Caco-2 (cell line): ENCODE results near the gene NUDT19. TPM values are rescaled to one million over a fixed set of nuclear protein-coding genes. Genes with fewer than 3 reads are reported as not detected.
"Not testable (repeated sequence)": the region's sequence is repeated elsewhere in the genome, so short reads cannot be mapped to it uniquely, and the experiment has no call there.

Experiments used
- BruUV-seq: library from RNA; stranded (reverse); fragments of 400-500 nt; replicated peaks from 2 replicates; lab custom pipeline; 2021; lab: Mats Ljungman, UMichigan
- CTCF ChIA-PET: fragments of 300-600 bp; sonication (Branson Sonifier 250); formaldehyde crosslinking; loops from one replicate; lab custom pipeline; 2022; ENCODE audit warnings: antibody characterized with exemption; lab: Charles Lee
- POLR2A ChIA-PET: fragments of 300-600 bp; sonication (Branson Sonifier 250); formaldehyde crosslinking; loops from one replicate; lab custom pipeline; 2022; ENCODE audit warnings: antibody characterized with exemption; lab: Charles Lee
- DNase-seq, 2 experiments: peaks; one replicate each; pipeline versions ENCODE4 v3.0.0 to v3.0.0-alpha.2; 2020 to 2022
- H3K27me3 ChIP-seq: replicated peaks from 2 replicates; pipeline ENCODE4 v1.6.0; 2011; ENCODE audit warnings: low read length; ENCODE audit not compliant: control insufficient read depth, insufficient read depth
- H3K36me3 ChIP-seq: 2 replicates; pipeline ENCODE4 v1.5.1; 2011; ENCODE audit warnings: low read length; ENCODE audit not compliant: control insufficient read depth, insufficient read depth
- H3K4me1 ChIP-seq: fragments of 250-450 bp; sonication (Bioruptor Pico); 2 replicates; pipeline ENCODE4 v1.5.1; 2020; ENCODE audit warnings: mild to moderate bottlenecking
- H3K4me3 ChIP-seq: 2 replicates; pipeline ENCODE4 v1.5.1; 2011; ENCODE audit warnings: low read depth, mild to moderate bottlenecking, control low read depth, low read length
- H3K9me3 ChIP-seq: fragments of 250-450 bp; sonication (Bioruptor Pico); 2 replicates; pipeline ENCODE4 v1.5.1; 2020; ENCODE audit warnings: mild to moderate bottlenecking, moderate library complexity
- H3K27ac Mint-ChIP-seq: one replicate; pipeline ENCODE4 v1.8.0; 2022; ENCODE audit warnings: mixed read lengths; ENCODE audit not compliant: unreplicated experiment
- H3K27me3 Mint-ChIP-seq: one replicate; pipeline ENCODE4 v1.8.0; 2022; ENCODE audit warnings: mixed read lengths; ENCODE audit not compliant: insufficient read depth, unreplicated experiment
- H3K36me3 Mint-ChIP-seq: one replicate; pipeline ENCODE4 v1.8.0; 2022; ENCODE audit warnings: mild to moderate bottlenecking, mixed read lengths; ENCODE audit not compliant: insufficient read depth, unreplicated experiment
- H3K4me1 Mint-ChIP-seq: one replicate; pipeline ENCODE4 v1.8.0; 2022; ENCODE audit warnings: low read depth, mixed read lengths; ENCODE audit not compliant: unreplicated experiment
- H3K4me3 Mint-ChIP-seq: one replicate; pipeline ENCODE4 v1.8.0; 2022; ENCODE audit warnings: mild to moderate bottlenecking, moderate library complexity, mixed read lengths; ENCODE audit not compliant: unreplicated experiment
- H3K9me3 Mint-ChIP-seq: one replicate; pipeline ENCODE4 v1.8.0; 2022; ENCODE audit warnings: mixed read lengths; ENCODE audit not compliant: unreplicated experiment
- CTCF ChIP-seq, 2 experiments: fragments of 200-600 bp in 1 of 2; IDR thresholded peaks; 1 replicate in 1 of 2; 2 replicates in 1 of 2; pipeline versions ENCODE4 v1.5.1 to v1.8.0; 2011 to 2022; ENCODE audit warnings: antibody characterized with exemption in 1 of 2, control low read depth in 1 of 2, inconsistent platforms in 1 of 2, low read depth in 1 of 2, low read length in 1 of 2, mild to moderate bottlenecking in 1 of 2, moderate library complexity in 1 of 2; ENCODE audit not compliant: insufficient read depth in 1 of 2, severe bottlenecking in 1 of 2, unreplicated experiment in 1 of 2
- intact Hi-C: fragments of 100-400 bp; cut with micrococcal nuclease; formaldehyde crosslinking; loops from one replicate; pipeline ENCODE4 v1.10.0; 2022; ENCODE audit not compliant: unreplicated experiment
- total RNA-seq: library from RNA; stranded (reverse); gene quantifications from 2 replicates; pipeline ENCODE4 v1.2.3, GENCODE V29; 2022

NUDT19 gene
- total RNA-seq, 1 experiment from 2014 or later, result 24.4 TPM

- no peak for DNase-seq
Observed at GRCh38 chr19:32743021-32743420, 51.4 kb downstream of the NUDT19 start.

GRCh38 chr19:32743447-32743846 lies 51.8 kb downstream of the NUDT19 start:
- no peak for DNase-seq
- Mint-ChIP-seq H3K9me3 (no peaks in the 10 kb centered on the region), H3K4me3 (no peak overlapping the region), H3K27ac (no peak overlapping the region), H3K4me1 (no peaks in the 10 kb centered on the region), H3K27me3 (no peaks in the 10 kb centered on the region), H3K36me3 (no peaks in the 10 kb centered on the region)
- no peaks in the 10 kb centered on the region for H3K27me3 ChIP-seq
- H3K9me3 ChIP-seq, result no peaks in the 10 kb centered on the region
- POLR2A ChIA-PET, result no interaction called here
- no peak for TF ChIP-seq CTCF (IDR thresholded peaks at IDR 0.05; ENCODE audit: insufficient read depth in 1 of 2, low read depth in 1 of 2, low read length in 1 of 2, severe bottlenecking in 1 of 2, unreplicated experiment in 1 of 2)
- no peaks in the 10 kb centered on the region for H3K4me1 ChIP-seq
- intact Hi-C loops, result no loop called here
- no TSS peak for BruUV-seq
- no peak overlapping the region for H3K4me3 ChIP-seq
- H3K36me3 ChIP-seq, result no peaks in the 10 kb centered on the region
- CTCF ChIA-PET, result no interaction called here

More at GRCh38 chr19:32743021-32743420, 51.4 kb downstream of the NUDT19 start:
- Histone ChIP-seq H3K36me3 (no peaks in the 10 kb centered on the region), H3K4me1 (no peaks in the 10 kb centered on the region), H3K27me3 (no peaks in the 10 kb centered on the region), H3K9me3 (no peaks in the 10 kb centered on the region), H3K4me3 (no peak overlapping the region)
- Mint-ChIP-seq H3K4me3 (no peak overlapping the region), H3K4me1 (no peaks in the 10 kb centered on the region), H3K36me3 (no peaks in the 10 kb centered on the region), H3K27me3 (no peaks in the 10 kb centered on the region), H3K9me3 (no peaks in the 10 kb centered on the region), H3K27ac (no peak overlapping the region)
- BruUV-seq, result no TSS peak
- CTCF ChIA-PET, result no interaction called here
- intact Hi-C loops, result no loop called here
- POLR2A ChIA-PET, result no interaction called here
- TF ChIP-seq CTCF (IDR thresholded peaks at IDR 0.05; ENCODE audit: insufficient read depth in 1 of 2, low read depth in 1 of 2, low read length in 1 of 2, severe bottlenecking in 1 of 2, unreplicated experiment in 1 of 2), result no peak

- no peak for TF ChIP-seq CTCF (IDR thresholded peaks at IDR 0.05; ENCODE audit: insufficient read depth in 1 of 2, low read depth in 1 of 2, low read length in 1 of 2, severe bottlenecking in 1 of 2, unreplicated experiment in 1 of 2)
- H3K27ac Mint-ChIP-seq, result no peak overlapping the region
- Histone ChIP-seq H3K27me3 (no peaks in the 10 kb centered on the region), H3K4me1 (no peaks in the 10 kb centered on the region), H3K36me3 (no peaks in the 10 kb centered on the region), H3K4me3 (no peak overlapping the region), H3K9me3 (no peaks in the 10 kb centered on the region)
- no peak overlapping the region for H3K4me3 Mint-ChIP-seq
- ChIA-PET CTCF (no interaction called here), POLR2A (no interaction called here)
- no peaks in the 10 kb centered on the region for H3K4me1 Mint-ChIP-seq
- intact Hi-C loops, result no loop called here
- no peaks in the 10 kb centered on the region for H3K27me3 Mint-ChIP-seq
- DNase-seq, result no peak
- H3K36me3 Mint-ChIP-seq, result no peaks in the 10 kb centered on the region
- H3K9me3 Mint-ChIP-seq, result no peaks in the 10 kb centered on the region
- no TSS peak for BruUV-seq
Observed at GRCh38 chr19:32744555-32745325, 53.1 kb downstream of the NUDT19 start.

GRCh38 chr19:32745594-32746251 lies 54.1 kb downstream of the NUDT19 start:
- H3K4me3 Mint-ChIP-seq, H3K36me3 Mint-ChIP-seq, CTCF ChIA-PET, H3K4me1 Mint-ChIP-seq, H3K9me3 ChIP-seq, H3K9me3 Mint-ChIP-seq, intact Hi-C loops, BruUV-seq, DNase-seq, POLR2A ChIA-PET, H3K4me3 ChIP-seq, H3K36me3 ChIP-seq, H3K27ac Mint-ChIP-seq, H3K27me3 Mint-ChIP-seq, H3K27me3 ChIP-seq, H3K4me1 ChIP-seq: not testable (repeated sequence)
